Kidney (tissue), 14 donors: ENCODE data around the gene ARMC8. TPM values are rescaled to one million over a fixed set of nuclear protein-coding genes. Genes with fewer than 3 reads are reported as not detected.

Experiments
- DNase-seq, 5 donors: peaks; one replicate each; pipeline ENCODE4 v3.0.0-alpha.2; 2013 to 2020
- FAIRE-seq: peaks from 2 replicates; lab custom pipeline; 2012; peaks lifted over from hg19 to GRCh38; lab: Jason Lieb, UNC
- H3K27ac ChIP-seq, 2 donors: one replicate each; pipeline ENCODE4 v1.7.0; 2013; ENCODE audit warnings: low read depth in 2 of 2, low read length in 2 of 2, inconsistent platforms in 1 of 2
- H3K27me3 ChIP-seq: one replicate; pipeline ENCODE4 v1.7.1; 2013; ENCODE audit warnings: low read length, inconsistent platforms; ENCODE audit not compliant: control insufficient read depth, insufficient read depth
- H3K36me3 ChIP-seq, 3 donors: one replicate each; pipeline versions ENCODE4 v1.7.0 to v1.7.1; 2013; ENCODE audit warnings: low read length in 3 of 3, control low read depth in 1 of 3, inconsistent platforms in 1 of 3; ENCODE audit not compliant: insufficient read depth in 3 of 3, control insufficient read depth in 2 of 3
- H3K4me1 ChIP-seq, 3 donors: one replicate each; pipeline versions ENCODE4 v1.7.0 to v1.7.1; 2013; ENCODE audit warnings: low read length in 3 of 3, inconsistent platforms in 1 of 3, low read depth in 1 of 3; ENCODE audit not compliant: control insufficient read depth in 2 of 3, insufficient read depth in 2 of 3
- H3K4me3 ChIP-seq, 3 donors: one replicate each; pipeline versions ENCODE4 v1.7.0 to v1.8.1; 2013; ENCODE audit warnings: low read length in 3 of 3, control low read depth in 1 of 3, inconsistent platforms in 1 of 3
- H3K9ac ChIP-seq, 3 donors: one replicate each; pipeline versions ENCODE4 v1.7.0 to v1.7.1; 2013; ENCODE audit warnings: low read length in 3 of 3, control low read depth in 1 of 3, inconsistent platforms in 1 of 3
- H3K9me3 ChIP-seq, 3 donors: one replicate each; pipeline versions ENCODE4 v1.7.0 to v1.7.1; 2013; ENCODE audit warnings: low read length in 3 of 3, control low read depth in 1 of 3, inconsistent platforms in 1 of 3; ENCODE audit not compliant: control insufficient read depth in 2 of 3, insufficient read depth in 1 of 3
- intact Hi-C: fragments of 100-400 bp; cut with DNase I; formaldehyde crosslinking; loops from one replicate; pipeline ENCODE4 v1.11.1; 2022
- polyA plus RNA-seq: library from polyadenylated mRNA; stranded (reverse); fragments of 350-450 nt; fragmentation: Illumina TruSeq; extraction: RNeasy Lipid Tissue Mini Kit (QIAGEN cat#74804); gene quantifications from one replicate; pipeline ENCODE4 v1.2.3, GENCODE V29; 2014; ENCODE audit warnings: low read depth, low replicate concordance; ENCODE audit not compliant: insufficient read depth
- total RNA-seq: library from RNA; stranded (reverse); fragmentation: NEBNext Ultra II Directional; extraction: Animal tissue kit (Norgen Biotek cat#: 25700); gene quantifications from one replicate; pipeline ENCODE4 v1.2.1, GENCODE V29; 2021
- TF ChIP-seq, protein P1 (sequence below): IDR thresholded peaks from 3 replicates; pipeline ENCODE4 v1.5.1; 2012; ENCODE audit warnings: mild to moderate bottlenecking, moderate library complexity, borderline replicate concordance; ENCODE audit not compliant: insufficient read depth; ENCODE audit errors: extremely low read depth
- donor health status: control.
- donor health status: control.
- donor health status: control.
- donor health status: control.
- donor health status: control.
- donor health status: DM: yes; HTN: yes; CAD: no.
- donor health status: Normal renal cell carcinoma (clear cell type).

Gene ARMC8
- total and polyA plus RNA-seq, 2 donors from 2014 or later: 17.1 to 47.3 TPM

DNA sequence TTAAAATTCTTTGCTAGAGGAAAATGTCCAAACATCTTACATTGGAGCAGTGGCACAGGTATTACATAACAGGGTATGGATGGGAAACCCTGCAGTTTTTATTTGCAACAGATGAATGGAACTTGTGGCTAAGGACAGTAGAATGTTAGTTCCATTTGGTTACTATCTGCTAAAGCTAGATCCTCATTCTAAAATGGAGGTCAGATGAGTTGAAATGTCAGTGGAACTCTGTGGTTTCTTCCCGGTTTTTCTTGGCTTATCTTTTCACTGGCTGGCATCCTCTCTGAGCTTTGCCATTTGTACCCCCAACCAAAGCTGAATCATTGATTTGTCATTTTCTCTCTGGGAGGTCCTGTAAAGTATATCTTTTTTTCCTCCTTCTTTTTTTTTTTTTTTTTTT, 68.9 kb downstream of the ARMC8 start:
- intact Hi-C loops: no loop called here
- H3K27ac ChIP-seq: no peak overlapping the region
- TF ChIP-seq, protein P1, sequence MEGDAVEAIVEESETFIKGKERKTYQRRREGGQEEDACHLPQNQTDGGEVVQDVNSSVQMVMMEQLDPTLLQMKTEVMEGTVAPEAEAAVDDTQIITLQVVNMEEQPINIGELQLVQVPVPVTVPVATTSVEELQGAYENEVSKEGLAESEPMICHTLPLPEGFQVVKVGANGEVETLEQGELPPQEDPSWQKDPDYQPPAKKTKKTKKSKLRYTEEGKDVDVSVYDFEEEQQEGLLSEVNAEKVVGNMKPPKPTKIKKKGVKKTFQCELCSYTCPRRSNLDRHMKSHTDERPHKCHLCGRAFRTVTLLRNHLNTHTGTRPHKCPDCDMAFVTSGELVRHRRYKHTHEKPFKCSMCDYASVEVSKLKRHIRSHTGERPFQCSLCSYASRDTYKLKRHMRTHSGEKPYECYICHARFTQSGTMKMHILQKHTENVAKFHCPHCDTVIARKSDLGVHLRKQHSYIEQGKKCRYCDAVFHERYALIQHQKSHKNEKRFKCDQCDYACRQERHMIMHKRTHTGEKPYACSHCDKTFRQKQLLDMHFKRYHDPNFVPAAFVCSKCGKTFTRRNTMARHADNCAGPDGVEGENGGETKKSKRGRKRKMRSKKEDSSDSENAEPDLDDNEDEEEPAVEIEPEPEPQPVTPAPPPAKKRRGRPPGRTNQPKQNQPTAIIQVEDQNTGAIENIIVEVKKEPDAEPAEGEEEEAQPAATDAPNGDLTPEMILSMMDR: no peak
- FAIRE-seq (no peak), DNase-seq (no peak)
- no peaks in the 10 kb centered on the region for H3K9me3 ChIP-seq
- H3K36me3 ChIP-seq: peaks cover 0 to 2% (median 0%) of the 10 kb centered on the region in 3 donors
- no peak overlapping the region for H3K4me3 ChIP-seq
- no peaks in the 10 kb centered on the region for H3K4me1 ChIP-seq
- H3K27me3 ChIP-seq: no peaks in the 10 kb centered on the region
- H3K9ac ChIP-seq: no peak overlapping the region

DNA sequence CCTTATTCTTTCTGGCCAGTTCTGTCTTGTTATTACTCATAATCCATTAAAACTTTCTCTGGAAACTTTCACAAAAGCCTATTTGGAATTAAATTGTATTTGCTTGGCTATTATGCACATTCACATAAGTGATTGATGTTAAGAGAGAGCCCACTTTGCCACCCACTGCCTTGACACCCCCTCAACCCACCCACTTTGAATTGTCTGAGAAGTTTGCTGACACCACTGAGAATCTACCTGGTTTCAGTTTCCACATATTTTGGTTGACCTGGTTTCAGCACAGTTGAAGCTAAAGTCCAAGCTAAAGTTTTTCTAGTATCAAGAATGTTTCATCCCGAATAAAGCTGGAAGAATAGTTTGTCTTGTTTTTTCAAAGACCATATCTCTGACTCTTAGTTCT, 70.9 kb downstream of the ARMC8 start:
- TF ChIP-seq, protein P1: no peak
- H3K9ac ChIP-seq: no peak overlapping the region
- H3K4me3 ChIP-seq: no peak overlapping the region
- intact Hi-C loops: no loop called here
- DNase-seq (no peak), FAIRE-seq (no peak)
- no peak overlapping the region for H3K27ac ChIP-seq
- H3K4me1 ChIP-seq: no peaks in the 10 kb centered on the region
- H3K36me3 ChIP-seq: peaks cover 0 to 2% (median 0%) of the 10 kb centered on the region in 3 donors
- H3K27me3 ChIP-seq: no peaks in the 10 kb centered on the region
- H3K9me3 ChIP-seq: no peaks in the 10 kb centered on the region

DNA sequence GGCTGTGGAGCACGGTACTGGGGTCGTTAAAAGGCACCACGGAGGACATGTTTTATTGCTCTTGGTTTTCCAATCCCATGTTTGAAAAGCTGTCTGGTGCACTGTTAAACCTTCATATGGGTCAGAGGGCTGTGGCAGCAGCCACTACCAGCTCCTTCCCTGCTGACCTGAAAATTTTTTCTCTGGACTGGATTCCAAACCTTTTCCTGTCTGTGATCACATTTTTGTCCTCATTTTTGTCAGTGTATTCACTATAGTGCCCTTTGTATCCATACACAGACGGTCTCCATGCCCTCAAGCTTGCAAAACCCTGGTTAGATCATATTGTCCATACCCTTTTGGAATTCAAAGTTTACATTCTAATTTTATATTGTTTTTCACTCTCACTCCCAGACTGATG, 72.0 kb downstream of the ARMC8 start:
- Histone ChIP-seq H3K4me3 (no peak overlapping the region), H3K9me3 (no peaks in the 10 kb centered on the region), H3K4me1 (no peaks in the 10 kb centered on the region), H3K27ac (no peak overlapping the region), H3K27me3 (no peaks in the 10 kb centered on the region), H3K9ac (no peak overlapping the region), H3K36me3 (peaks cover 0 to 6% (median 4%) of the 10 kb centered on the region in 3 donors)
- no peak for FAIRE-seq
- intact Hi-C loops: no loop called here
- TF ChIP-seq, protein P1: no peak
- no peak for DNase-seq

DNA sequence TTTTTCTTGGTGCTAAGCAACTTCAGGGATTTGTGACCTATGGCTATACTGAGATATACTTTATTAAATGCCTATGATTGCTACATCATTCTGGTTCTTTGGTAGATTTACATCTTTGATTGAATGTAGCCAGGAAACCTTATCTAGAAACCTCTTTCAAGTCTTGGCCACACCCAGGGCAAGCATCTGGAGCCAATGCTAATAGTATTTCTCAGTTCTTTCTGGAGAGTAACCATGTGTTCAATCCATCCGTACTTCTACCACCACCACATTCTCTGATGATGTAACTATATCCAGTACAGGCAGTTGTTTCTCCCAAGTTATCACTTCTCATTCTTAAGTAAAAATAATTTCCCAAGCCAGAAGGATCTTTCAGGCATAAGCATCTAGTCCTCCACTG, 73.5 kb downstream of the ARMC8 start:
- no peak for FAIRE-seq
- Histone ChIP-seq H3K9me3 (no peaks in the 10 kb centered on the region), H3K9ac (no peak overlapping the region), H3K4me1 (no peaks in the 10 kb centered on the region), H3K36me3 (peaks cover 0 to 6% (median 6%) of the 10 kb centered on the region in 3 donors), H3K4me3 (no peak overlapping the region), H3K27ac (no peak overlapping the region), H3K27me3 (no peaks in the 10 kb centered on the region)
- no peak for DNase-seq
- intact Hi-C loops: no loop called here
- TF ChIP-seq, protein P1: no peak
